D721Med (cell line): Measurements from ENCODE around the gene PRRG3.

Experiments used
- DNase-seq: peaks from one replicate; pipeline ENCODE4 v3.0.0; 2011; ENCODE audit warnings: low spot score; ENCODE audit not compliant: insufficient read length
- FAIRE-seq: peaks from 2 replicates; lab custom pipeline; 2011; peaks lifted over from hg19 to GRCh38; lab: Jason Lieb, UNC
- TF ChIP-seq, protein P1 (sequence below): IDR thresholded peaks from 2 replicates; pipeline ENCODE4 v1.5.1; 2012; ENCODE audit warnings: mild to moderate bottlenecking, control low read depth; ENCODE audit not compliant: insufficient read depth; ENCODE audit errors: missing control alignments

The PRRG3 gene

DNA sequence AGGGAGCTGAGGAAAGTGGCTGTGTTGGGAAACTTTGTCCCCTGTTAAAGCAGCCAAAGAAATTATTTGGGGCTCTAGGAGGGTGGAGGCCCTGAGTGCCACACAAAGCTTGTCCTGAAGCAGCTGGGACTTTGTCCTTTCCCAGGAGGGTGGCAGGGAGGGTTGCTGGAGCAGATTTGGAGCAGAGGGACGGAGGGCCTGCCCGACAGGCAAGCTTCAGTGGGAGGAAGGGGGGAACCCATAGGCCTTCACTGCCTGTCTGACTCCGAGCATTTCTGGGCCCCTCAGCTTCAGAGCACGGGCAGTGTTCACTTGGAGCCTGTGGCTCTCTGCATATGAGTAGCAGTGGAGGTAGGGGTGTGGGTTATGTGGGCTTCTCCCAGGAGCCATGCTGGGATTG lies 32.1 kb downstream of the PRRG3 start:
- FAIRE-seq, result no peak
- DNase-seq, result no peak
- TF ChIP-seq, protein P1, sequence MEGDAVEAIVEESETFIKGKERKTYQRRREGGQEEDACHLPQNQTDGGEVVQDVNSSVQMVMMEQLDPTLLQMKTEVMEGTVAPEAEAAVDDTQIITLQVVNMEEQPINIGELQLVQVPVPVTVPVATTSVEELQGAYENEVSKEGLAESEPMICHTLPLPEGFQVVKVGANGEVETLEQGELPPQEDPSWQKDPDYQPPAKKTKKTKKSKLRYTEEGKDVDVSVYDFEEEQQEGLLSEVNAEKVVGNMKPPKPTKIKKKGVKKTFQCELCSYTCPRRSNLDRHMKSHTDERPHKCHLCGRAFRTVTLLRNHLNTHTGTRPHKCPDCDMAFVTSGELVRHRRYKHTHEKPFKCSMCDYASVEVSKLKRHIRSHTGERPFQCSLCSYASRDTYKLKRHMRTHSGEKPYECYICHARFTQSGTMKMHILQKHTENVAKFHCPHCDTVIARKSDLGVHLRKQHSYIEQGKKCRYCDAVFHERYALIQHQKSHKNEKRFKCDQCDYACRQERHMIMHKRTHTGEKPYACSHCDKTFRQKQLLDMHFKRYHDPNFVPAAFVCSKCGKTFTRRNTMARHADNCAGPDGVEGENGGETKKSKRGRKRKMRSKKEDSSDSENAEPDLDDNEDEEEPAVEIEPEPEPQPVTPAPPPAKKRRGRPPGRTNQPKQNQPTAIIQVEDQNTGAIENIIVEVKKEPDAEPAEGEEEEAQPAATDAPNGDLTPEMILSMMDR, result no peak

DNA sequence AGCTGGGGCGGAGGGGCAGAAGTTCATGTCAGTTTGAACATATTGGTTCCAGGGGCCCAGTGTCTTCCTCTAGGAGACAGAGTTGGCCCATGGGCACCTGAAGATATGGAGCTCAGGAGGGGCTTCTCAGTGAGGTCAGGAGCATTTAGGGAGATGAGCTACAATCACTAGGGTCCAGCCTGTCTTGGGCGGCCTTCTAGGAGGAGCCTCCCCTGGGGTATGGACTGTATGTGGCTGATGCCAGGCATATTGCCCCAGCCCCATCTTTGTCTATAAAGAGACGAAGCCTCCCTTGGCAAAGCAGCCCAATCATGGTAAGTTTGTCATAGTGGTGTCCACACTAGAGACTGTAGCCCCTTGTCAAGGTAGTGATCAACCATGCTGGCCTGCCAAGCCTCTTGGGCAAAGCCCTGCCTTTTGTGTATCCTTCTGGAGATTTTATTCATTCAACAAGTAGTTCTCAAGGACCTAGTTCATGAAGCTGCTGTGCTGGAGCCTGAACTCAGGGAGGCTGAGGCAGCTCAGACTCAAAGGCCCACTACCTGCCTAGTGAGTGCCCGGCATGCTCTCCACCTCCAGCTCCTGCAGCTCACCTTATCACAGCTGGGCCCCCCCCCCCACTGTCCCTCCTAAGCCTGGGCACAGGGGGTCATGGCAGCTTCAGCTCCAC lies 33.9 kb downstream of the PRRG3 start:
- TF ChIP-seq, protein P1, result no peak
- FAIRE-seq (no peak), DNase-seq (no peak)

GRCh38 chrX:151734446-151734845 lies 39.2 kb downstream of the PRRG3 start, which contains the start of gene CNGA2:
Gene CNGA2, plus strand, starts transcription at chrX:151734746. Its CDS starts 3,738 bp downstream, at chrX:151738484.
- FAIRE-seq (no peak), DNase-seq (no peak)
- TF ChIP-seq, protein P1, result no peak

DNA sequence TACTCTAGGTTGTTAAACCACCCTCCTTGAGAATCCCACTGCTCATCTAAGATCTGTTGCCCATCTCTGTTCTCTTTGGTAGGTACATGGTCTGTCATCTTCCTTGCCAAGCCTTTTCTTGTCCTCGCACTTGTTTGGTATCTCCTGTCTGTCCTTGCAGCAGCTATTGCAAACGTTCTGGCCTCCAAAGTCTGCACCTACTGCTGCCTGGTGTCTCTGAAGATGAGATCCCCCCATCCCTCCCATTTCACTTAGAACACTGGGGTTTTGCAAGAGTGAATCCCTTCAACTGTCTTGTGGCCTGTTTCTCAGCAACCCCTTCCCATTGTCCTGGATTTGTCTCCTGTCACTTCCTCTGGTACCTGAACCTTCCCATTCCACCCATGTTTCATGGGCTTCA lies 40.0 kb downstream of the PRRG3 start:
- DNase-seq (no peak), FAIRE-seq (no peak)
- TF ChIP-seq, protein P1, result no peak

GRCh38 chrX:151736685-151737084 lies 41.4 kb downstream of the PRRG3 start:
- DNase-seq (no peak), FAIRE-seq (no peak)
- TF ChIP-seq, protein P1, result no peak

DNA sequence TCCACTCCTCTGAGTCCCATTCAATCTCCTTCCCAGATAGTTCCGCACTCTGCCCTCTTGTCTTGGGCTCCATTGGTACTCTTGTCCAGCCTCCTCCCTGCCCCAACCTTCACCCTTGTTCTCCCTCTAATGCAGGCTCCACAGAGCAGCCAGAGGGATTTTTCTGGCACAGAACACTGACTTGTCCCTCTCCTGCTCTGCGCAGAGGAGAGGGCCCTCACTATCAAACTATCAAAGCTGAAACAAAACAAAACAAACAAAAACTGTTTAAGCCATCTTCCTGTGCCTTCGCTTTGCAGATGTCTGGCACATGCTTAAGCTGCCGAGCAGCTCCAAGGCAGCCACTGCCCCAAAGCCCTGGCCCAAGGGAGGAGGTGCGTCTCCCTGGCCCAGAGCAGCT lies 42.2 kb downstream of the PRRG3 start:
- TF ChIP-seq, protein P1, result no peak
- no peak for FAIRE-seq
- no peak for DNase-seq

- FAIRE-seq (no peak), DNase-seq (no peak)
- TF ChIP-seq, protein P1, result no peak
Observed at GRCh38 chrX:151738751-151739150, 43.5 kb downstream of the PRRG3 start.
